ENCODE data around the gene FOXS1. TPM values are rescaled to one million over a fixed set of nuclear protein-coding genes. Genes with fewer than 3 reads are reported as not detected.
"Not testable (repeated sequence)": the region's sequence is repeated elsewhere in the genome, so short reads cannot be mapped to it uniquely, and the experiment has no call there.

FOXS1 gene
- total RNA-seq, 4 donors from 2014 or later, result 0.55 TPM; not detected in 3

DNA sequence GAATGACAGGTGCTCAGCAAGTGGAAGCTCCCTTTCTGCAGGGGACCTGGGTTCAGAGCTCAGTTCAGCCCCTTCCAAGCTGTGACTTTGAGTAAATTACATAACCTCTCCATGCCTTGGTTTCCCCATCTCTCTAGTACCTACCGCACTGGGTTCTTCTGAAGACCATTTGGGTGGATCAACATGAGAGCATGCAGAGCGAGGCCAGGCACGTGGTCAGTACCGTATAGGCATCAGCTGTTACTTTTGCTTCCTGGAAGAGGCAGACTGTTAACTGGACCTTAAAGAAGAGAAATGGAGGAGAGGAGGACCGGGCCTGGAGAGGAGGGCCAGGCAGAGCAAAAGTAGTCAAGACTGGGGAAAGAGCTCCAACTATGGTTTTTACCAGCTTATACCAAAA is 27.9 kb downstream of the FOXS1 start:
- Histone ChIP-seq H3K4me1 (peaks cover 0 to 11% (median 8%) of the 10 kb centered on the region in 4 donors), H3K36me3 (no peaks in the 10 kb centered on the region), H3K9me3 (no peaks in the 10 kb centered on the region), H3K27me3 (no peaks in the 10 kb centered on the region), H3K27ac (no peak overlapping the region), H3K4me3 (no peak overlapping the region)
- 93 to 100% methylated on average over 1 to 5 of the region's 5 CpGs for WGBS, 2 donors (ENCODE audit: low coverage in 1 of 2)
- in situ Hi-C loops (cut with MboI; ENCODE audit: low pct_ligation_motif_present in 1 of 4, low pct_unique_long_range_greater_than_20kb in 1 of 4, low sequenced_read_pairs in 3 of 4) (no loop called here), intact Hi-C loops (cut with DNase I; ENCODE audit: low total_unique reads) (no loop called here)
- DNase-seq, result no peak
- TF ChIP-seq POLR2A (IDR thresholded peaks at IDR 0.05), result no peak
- no peak for TF ChIP-seq POLR2AphosphoS5 (IDR thresholded peaks at IDR 0.05)
- no peak for TF ChIP-seq EP300 (IDR thresholded peaks at IDR 0.05; ENCODE audit: low read depth)
- TF ChIP-seq, protein P1, sequence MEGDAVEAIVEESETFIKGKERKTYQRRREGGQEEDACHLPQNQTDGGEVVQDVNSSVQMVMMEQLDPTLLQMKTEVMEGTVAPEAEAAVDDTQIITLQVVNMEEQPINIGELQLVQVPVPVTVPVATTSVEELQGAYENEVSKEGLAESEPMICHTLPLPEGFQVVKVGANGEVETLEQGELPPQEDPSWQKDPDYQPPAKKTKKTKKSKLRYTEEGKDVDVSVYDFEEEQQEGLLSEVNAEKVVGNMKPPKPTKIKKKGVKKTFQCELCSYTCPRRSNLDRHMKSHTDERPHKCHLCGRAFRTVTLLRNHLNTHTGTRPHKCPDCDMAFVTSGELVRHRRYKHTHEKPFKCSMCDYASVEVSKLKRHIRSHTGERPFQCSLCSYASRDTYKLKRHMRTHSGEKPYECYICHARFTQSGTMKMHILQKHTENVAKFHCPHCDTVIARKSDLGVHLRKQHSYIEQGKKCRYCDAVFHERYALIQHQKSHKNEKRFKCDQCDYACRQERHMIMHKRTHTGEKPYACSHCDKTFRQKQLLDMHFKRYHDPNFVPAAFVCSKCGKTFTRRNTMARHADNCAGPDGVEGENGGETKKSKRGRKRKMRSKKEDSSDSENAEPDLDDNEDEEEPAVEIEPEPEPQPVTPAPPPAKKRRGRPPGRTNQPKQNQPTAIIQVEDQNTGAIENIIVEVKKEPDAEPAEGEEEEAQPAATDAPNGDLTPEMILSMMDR (IDR thresholded peaks at IDR 0.05), result no peak

DNA sequence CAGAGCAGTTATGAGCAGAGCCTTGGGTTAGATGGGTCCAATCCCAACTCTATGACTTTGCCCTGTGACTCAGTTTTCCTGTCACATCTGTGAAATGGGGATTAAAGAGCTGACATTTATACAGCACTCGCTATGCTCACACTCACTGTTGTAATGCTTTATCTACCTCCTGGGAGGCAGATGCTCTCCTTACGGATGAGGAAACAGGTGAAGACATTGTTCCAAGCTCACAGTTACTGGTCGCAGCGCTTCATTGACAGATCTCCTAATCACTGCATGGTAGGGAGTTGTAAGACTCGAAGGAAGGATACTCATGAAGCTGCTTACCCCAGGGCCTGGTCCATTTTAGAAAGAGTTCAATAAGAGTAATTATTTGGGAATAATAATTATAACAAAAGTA is 29.2 kb downstream of the FOXS1 start:
- no peak overlapping the region for H3K27ac ChIP-seq
- in situ Hi-C loops (cut with MboI; ENCODE audit: low pct_ligation_motif_present in 1 of 4, low pct_unique_long_range_greater_than_20kb in 1 of 4, low sequenced_read_pairs in 3 of 4), result no loop called here
- peaks cover 0 to 8% (median 7%) of the 10 kb centered on the region in 4 donors for H3K4me1 ChIP-seq
- WGBS, 2 donors (ENCODE audit: low coverage in 1 of 2), result 91 to 100% methylated on average over 1 to 5 of the region's 5 CpGs
- no peaks in the 10 kb centered on the region for H3K27me3 ChIP-seq
- no peak for DNase-seq
- no peaks in the 10 kb centered on the region for H3K9me3 ChIP-seq
- no peak for TF ChIP-seq EP300 (IDR thresholded peaks at IDR 0.05; ENCODE audit: low read depth)
- no peak for TF ChIP-seq POLR2A (IDR thresholded peaks at IDR 0.05)
- TF ChIP-seq POLR2AphosphoS5 (IDR thresholded peaks at IDR 0.05), result no peak
- TF ChIP-seq, protein P1 (IDR thresholded peaks at IDR 0.05), result no peak
- intact Hi-C loops (cut with DNase I; ENCODE audit: low total_unique reads), result no loop called here
- H3K4me3 ChIP-seq, result no peak overlapping the region
- no peaks in the 10 kb centered on the region for H3K36me3 ChIP-seq

DNA sequence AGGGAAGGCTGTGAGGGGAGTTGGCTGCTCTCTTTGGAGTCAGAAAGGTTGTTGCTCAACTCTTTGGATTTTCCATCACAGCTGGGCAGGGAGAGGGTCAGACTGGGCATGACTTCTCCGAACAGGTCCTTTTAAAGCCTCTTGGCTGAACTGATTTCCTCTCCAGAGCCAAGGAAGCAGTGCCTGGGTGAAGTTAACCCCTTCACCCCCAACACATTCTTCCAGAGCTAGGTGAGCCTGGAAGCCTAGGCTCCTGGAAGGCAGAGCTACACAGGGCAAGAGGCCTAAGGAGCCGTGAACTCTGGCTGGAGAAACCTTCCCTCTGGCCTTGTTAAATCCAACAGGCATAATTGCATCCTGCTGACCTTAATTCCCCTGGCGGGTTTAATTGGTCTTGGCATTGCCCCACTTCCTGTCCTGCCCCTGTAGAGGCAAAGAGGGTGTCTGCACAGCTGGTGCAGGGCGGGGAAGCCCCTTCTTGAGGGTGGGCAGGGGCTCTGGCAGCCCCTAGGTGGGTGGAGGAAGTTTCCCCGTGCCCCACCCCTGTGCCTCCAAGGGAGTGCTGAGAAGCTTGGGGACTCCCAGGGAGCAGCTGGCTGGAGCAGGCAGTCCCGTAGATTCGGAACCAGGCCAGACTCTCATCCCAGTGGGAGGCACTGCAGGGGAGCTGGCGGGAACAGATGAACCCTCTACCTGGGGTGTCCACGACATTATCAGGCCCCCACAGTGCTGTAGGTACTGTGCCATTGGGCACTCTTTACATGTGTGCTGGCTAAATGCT is 29.8 kb downstream of the FOXS1 start:
- 33% methylated on average over 7 of the region's 9 CpGs; no CpG with 5 or more reads in 1 of the 2 donors for WGBS, 2 donors (ENCODE audit: low coverage in 1 of 2)
- Histone ChIP-seq H3K9me3 (no peaks in the 10 kb centered on the region), H3K4me3 (no peak overlapping the region), H3K27me3 (no peaks in the 10 kb centered on the region), H3K4me1 (peaks cover 0 to 8% (median 7%) of the 10 kb centered on the region in 4 donors), H3K27ac (no peak overlapping the region), H3K36me3 (no peaks in the 10 kb centered on the region)
- DNase-seq, result peak; percentile 18
- intact Hi-C loops (cut with DNase I; ENCODE audit: low total_unique reads), result no loop called here
- TF ChIP-seq POLR2A (IDR thresholded peaks at IDR 0.05), result no peak
- TF ChIP-seq POLR2AphosphoS5 (IDR thresholded peaks at IDR 0.05), result no peak
- TF ChIP-seq, protein P1 (IDR thresholded peaks at IDR 0.05), result no peak
- TF ChIP-seq EP300 (IDR thresholded peaks at IDR 0.05; ENCODE audit: low read depth), result no peak
- in situ Hi-C loops (cut with MboI; ENCODE audit: low pct_ligation_motif_present in 1 of 4, low pct_unique_long_range_greater_than_20kb in 1 of 4, low sequenced_read_pairs in 3 of 4), result no loop called here

DNA sequence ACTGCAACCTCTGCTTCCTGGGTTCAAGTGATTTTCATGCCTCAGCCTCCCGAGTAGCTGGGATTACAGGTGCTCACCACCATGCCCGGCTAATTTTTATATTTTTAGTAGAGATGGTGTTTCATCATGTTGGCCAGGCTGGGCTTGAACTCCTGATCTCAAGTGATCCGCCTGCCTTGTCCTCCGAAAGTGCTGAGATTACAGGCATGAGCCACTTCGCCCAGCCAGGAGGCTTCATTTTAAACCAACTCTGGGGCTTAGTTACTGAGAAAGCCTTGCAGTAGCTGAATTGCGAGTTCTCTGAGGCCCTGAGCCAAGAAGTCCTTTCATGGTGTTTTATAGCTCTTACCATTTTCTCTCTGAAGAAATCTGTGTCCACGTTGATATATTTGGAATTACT is 31.3 kb downstream of the FOXS1 start:
- WGBS, 2 donors (ENCODE audit: low coverage in 1 of 2), result 62 to 85% methylated on average over 5 to 7 of the region's 7 CpGs
- H3K4me3 ChIP-seq; H3K4me1 ChIP-seq; intact Hi-C loops (cut with DNase I; ENCODE audit: low total_unique reads); in situ Hi-C loops (cut with MboI; ENCODE audit: low pct_ligation_motif_present in 1 of 4, low pct_unique_long_range_greater_than_20kb in 1 of 4, low sequenced_read_pairs in 3 of 4); H3K27ac ChIP-seq; DNase-seq; H3K36me3 ChIP-seq; H3K27me3 ChIP-seq; H3K9me3 ChIP-seq: not testable (repeated sequence)

DNA sequence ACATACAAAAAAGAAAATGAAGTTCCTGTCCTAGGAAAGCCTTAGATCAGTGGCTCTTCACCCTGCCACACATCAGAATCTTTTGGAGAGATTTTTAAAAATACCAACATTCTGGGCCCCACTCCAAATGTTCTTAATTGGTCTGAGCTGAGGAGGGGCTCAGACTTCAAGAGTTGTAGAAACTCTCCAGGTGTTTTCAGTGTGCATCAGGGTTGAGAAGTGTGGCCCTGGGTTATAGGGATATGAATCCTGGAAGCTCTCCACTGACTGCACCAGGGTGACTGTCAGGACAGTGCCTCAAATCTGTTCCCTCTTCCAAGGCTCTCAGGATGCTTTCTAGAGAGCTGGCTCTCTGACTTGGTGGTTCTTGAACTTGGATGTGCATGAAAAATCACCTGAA is 31.8 kb downstream of the FOXS1 start:
- DNase-seq, result no peak
- no peaks in the 10 kb centered on the region for H3K36me3 ChIP-seq
- no peak overlapping the region for H3K27ac ChIP-seq
- H3K4me3 ChIP-seq, result no peak overlapping the region
- H3K4me1 ChIP-seq, result peaks cover 0 to 8% (median 7%) of the 10 kb centered on the region in 4 donors
- no peaks in the 10 kb centered on the region for H3K27me3 ChIP-seq
- in situ Hi-C loops (cut with MboI; ENCODE audit: low pct_ligation_motif_present in 1 of 4, low pct_unique_long_range_greater_than_20kb in 1 of 4, low sequenced_read_pairs in 3 of 4) (no loop called here), intact Hi-C loops (cut with DNase I; ENCODE audit: low total_unique reads) (no loop called here)
- no peaks in the 10 kb centered on the region for H3K9me3 ChIP-seq
- TF ChIP-seq POLR2AphosphoS5 (IDR thresholded peaks at IDR 0.05) (no peak), POLR2A (IDR thresholded peaks at IDR 0.05) (no peak), EP300 (IDR thresholded peaks at IDR 0.05; ENCODE audit: low read depth) (no peak)
